ENCODE data around the gene PLD1.

DNA sequence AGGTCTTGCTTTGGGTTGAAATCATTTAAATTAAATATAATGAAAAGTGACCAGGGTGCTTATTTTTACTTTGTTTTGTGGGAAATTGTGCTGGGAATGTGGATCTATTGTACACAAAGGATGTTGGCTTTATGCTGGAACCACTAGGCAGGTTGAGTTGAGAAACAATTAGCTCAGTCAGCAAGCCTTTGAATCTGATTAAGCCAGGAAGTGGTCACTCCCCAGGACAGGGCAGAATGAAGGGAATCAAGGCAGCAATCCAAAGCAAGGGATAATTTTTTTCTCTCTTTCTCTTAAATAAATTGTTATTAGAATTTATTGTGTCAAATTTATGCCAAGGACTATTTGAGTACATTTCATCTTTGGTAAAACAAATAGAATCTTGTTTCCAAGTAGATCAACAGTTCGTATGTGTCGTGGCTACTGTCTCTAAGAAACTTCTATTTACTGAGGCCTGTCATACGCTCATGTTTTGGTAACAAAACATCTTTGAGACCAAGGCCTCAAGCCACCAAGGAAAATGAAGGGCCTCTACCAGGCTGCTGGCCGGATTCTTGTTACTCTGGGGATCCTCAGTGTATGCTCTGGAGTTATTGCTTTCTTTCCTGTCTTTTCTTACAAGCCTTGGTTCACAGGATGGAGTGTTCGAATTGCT is 32.7 kb upstream of the PLD1 start, which contains the start of gene TMEM212:
- no peak for TF ChIP-seq GATA2 (IDR thresholded peaks at IDR 0.05; ENCODE audit: low read depth, low read length)
- no peak for TF ChIP-seq GATA3 (IDR thresholded peaks at IDR 0.05; ENCODE audit: low read depth, low read length)
